HCT116 (cell line): ENCODE measurements around the gene ZDHHC3.

Experiments
- CTCF ChIP-seq, 3 experiments: fragments of 200-600 bp in 1 of 3; sonication (generic) in 1 of 3; IDR thresholded peaks in 2 of 3; conservative IDR thresholded peaks in 1 of 3; 2 replicates each; pipeline ENCODE4 v1.5.1; 2012 to 2017; ENCODE audit warnings: low read depth in 2 of 3, low read length in 2 of 3, antibody characterized with exemption in 1 of 3, borderline replicate concordance in 1 of 3, control low read depth in 1 of 3, mild to moderate bottlenecking in 1 of 3, mixed read lengths in 1 of 3, mixed run types in 1 of 3, moderate library complexity in 1 of 3; ENCODE audit not compliant: insufficient read depth in 1 of 3
- ELF1 ChIP-seq: IDR thresholded peaks from 2 replicates; pipeline ENCODE4 v1.6.1; 2012; ENCODE audit warnings: low read depth, borderline replicate concordance
- POLR2AphosphoS5 ChIP-seq: IDR thresholded peaks from 2 replicates; pipeline ENCODE4 v1.6.1; 2011; ENCODE audit warnings: mild to moderate bottlenecking, low read depth, low read length, moderate library complexity

GRCh38 chr3:44886561-44886960 lies 89.4 kb downstream of the ZDHHC3 start:
- TF ChIP-seq ELF1 (no peak), CTCF (IDR thresholded peaks at IDR 0.05 in 2 of 3, conservative IDR thresholded peaks at IDR 0.05 in 1 of 3; ENCODE audit: borderline replicate concordance in 1 of 3, insufficient read depth in 1 of 3, low read depth in 2 of 3, low read length in 2 of 3) (no peak), POLR2AphosphoS5 (no peak)
